Kidney epithelial cell (primary cell): ENCODE data around the gene TYK2. TPM values are rescaled to one million over a fixed set of nuclear protein-coding genes. Genes with fewer than 3 reads are reported as not detected.
"Not testable (repeated sequence)": the region's sequence is repeated elsewhere in the genome, so short reads cannot be mapped to it uniquely, and the experiment has no call there.

Experiments used
- DNase-seq: peaks from one replicate; pipeline ENCODE4 v3.0.0-alpha.2; 2010; ENCODE audit warnings: low read depth
- H3K27me3 ChIP-seq: 2 replicates; pipeline ENCODE4 v1.6.0; 2011; ENCODE audit warnings: low read length; ENCODE audit not compliant: control insufficient read depth, insufficient read depth
- H3K36me3 ChIP-seq: 2 replicates; pipeline ENCODE4 v1.5.1; 2011; ENCODE audit warnings: low read length; ENCODE audit not compliant: control insufficient read depth, insufficient read depth
- H3K4me3 ChIP-seq: 2 replicates; pipeline ENCODE4 v1.5.1; 2011; ENCODE audit warnings: low read depth, mild to moderate bottlenecking, control low read depth, low read length
- CTCF ChIP-seq: IDR thresholded peaks from 2 replicates; pipeline ENCODE4 v1.5.1; 2011; ENCODE audit warnings: mild to moderate bottlenecking, moderate library complexity, low read length, control low read depth, inconsistent platforms; ENCODE audit not compliant: insufficient read depth, poor library complexity, severe bottlenecking
- total RNA-seq: library from RNA; depleted of rRNA; stranded (reverse); fragments of >200 nt; gene quantifications from 2 replicates; pipeline ENCODE4 v1.2.3, GENCODE V29; 2015

Gene TYK2
- total RNA-seq, 1 donor from 2014 or later = 64.8 TPM

GRCh38 chr19:10384580-10384979 is 4.2 kb upstream of the TYK2 start:
- Histone ChIP-seq H3K36me3 (no peaks in the 10 kb centered on the region), H3K27me3 (no peaks in the 10 kb centered on the region), H3K4me3 (no peak overlapping the region)
- TF ChIP-seq CTCF = no peak
- no peak for DNase-seq

- not testable (repeated sequence) for DNase-seq
These were observed 2.8 kb upstream of the TYK2 start for GRCh38 chr19:10383223-10383499.

GRCh38 chr19:10379880-10380312 is 476 bp downstream of the TYK2 start:
- DNase-seq = no peak
- H3K27me3 ChIP-seq = no peaks in the 10 kb centered on the region
- peak overlapping the region; percentile 82 for H3K4me3 ChIP-seq
- no peaks in the 10 kb centered on the region for H3K36me3 ChIP-seq
- no peak for TF ChIP-seq CTCF

More at GRCh38 chr19:10383223-10383499, 2.8 kb upstream of the TYK2 start:
- not testable (repeated sequence) for H3K27me3 ChIP-seq, H3K4me3 ChIP-seq, H3K36me3 ChIP-seq

- no peak for TF ChIP-seq CTCF
These were observed 2.2 kb downstream of the TYK2 start for GRCh38 chr19:10378124-10378523.

GRCh38 chr19:10377140-10377640 is 3.2 kb downstream of the TYK2 start:
- not testable (repeated sequence) for H3K4me3 ChIP-seq, H3K36me3 ChIP-seq, H3K27me3 ChIP-seq, DNase-seq

More at GRCh38 chr19:10378124-10378523, 2.2 kb downstream of the TYK2 start:
- no peaks in the 10 kb centered on the region for H3K27me3 ChIP-seq
- DNase-seq = no peak
- H3K4me3 ChIP-seq = no peak overlapping the region
- H3K36me3 ChIP-seq = no peaks in the 10 kb centered on the region

- Histone ChIP-seq H3K27me3 (no peaks in the 10 kb centered on the region), H3K36me3 (no peaks in the 10 kb centered on the region), H3K4me3 (no peak overlapping the region)
- DNase-seq = no peak
- TF ChIP-seq CTCF = no peak
These were observed 5.4 kb downstream of the TYK2 start for GRCh38 chr19:10374931-10375330.

GRCh38 chr19:10372690-10373089 is 7.7 kb downstream of the TYK2 start:
- Histone ChIP-seq H3K27me3 (no peaks in the 10 kb centered on the region), H3K4me3 (no peak overlapping the region), H3K36me3 (no peaks in the 10 kb centered on the region)
- no peak for TF ChIP-seq CTCF
- no peak for DNase-seq
